Measurements from ENCODE around the gene SLC35F4. TPM values are rescaled to one million over a fixed set of nuclear protein-coding genes. Genes with fewer than 3 reads are reported as not detected.

SLC35F4 gene
- total RNA-seq, 2 experiments from 2014 or later = not detected

- ChIA-PET POLR2A (no interaction called here), CTCF (no interaction called here)
- no peak for DNase-seq
- no peak for ATAC-seq (ENCODE audit: poor library complexity)
- no peaks in the 10 kb centered on the region for H3K4me1 ChIP-seq (ENCODE audit: insufficient read depth, low read length)
- intact Hi-C loops (cut with DNase I, micrococcal nuclease) = no loop called here
- no peak overlapping the region for H3K27ac Mint-ChIP-seq
- H3K36me3 Mint-ChIP-seq (ENCODE audit: low read depth) = no peaks in the 10 kb centered on the region
- H3K27me3 ChIP-seq (ENCODE audit: control insufficient read depth in 1 of 2, insufficient read depth in 2 of 2, low read length in 2 of 2) = no peaks in the 10 kb centered on the region
- no peaks in the 10 kb centered on the region for H3K4me1 Mint-ChIP-seq (ENCODE audit: low read depth)
- H3K4me3 ChIP-seq (ENCODE audit: low read length) = no peak overlapping the region
- TF ChIP-seq CTCF (IDR thresholded peaks at IDR 0.05) = no peak
- H3K9me3 Mint-ChIP-seq = peaks cover 2% of the 10 kb centered on the region
- H3K4me3 Mint-ChIP-seq = no peak overlapping the region
- H3K27me3 Mint-ChIP-seq = no peaks in the 10 kb centered on the region
- H3K27ac ChIP-seq (ENCODE audit: low read depth in 1 of 2, low read length in 2 of 2) = no peak overlapping the region
- H3K36me3 ChIP-seq (ENCODE audit: insufficient read depth, low read length) = no peaks in the 10 kb centered on the region
- no peaks in the 10 kb centered on the region for H3K9me3 ChIP-seq (ENCODE audit: control insufficient read depth in 1 of 2, insufficient read depth in 1 of 2, low read length in 2 of 2)
Measured at GRCh38 chr14:57652769-57653168, 213.1 kb downstream of the SLC35F4 start.

GRCh38 chr14:57641776-57642175, 224.1 kb downstream of the SLC35F4 start:
- Histone ChIP-seq H3K9me3 (ENCODE audit: control insufficient read depth in 1 of 2, insufficient read depth in 1 of 2, low read length in 2 of 2) (no peaks in the 10 kb centered on the region), H3K4me3 (ENCODE audit: low read length) (no peak overlapping the region), H3K36me3 (ENCODE audit: insufficient read depth, low read length) (no peaks in the 10 kb centered on the region), H3K27me3 (ENCODE audit: control insufficient read depth in 1 of 2, insufficient read depth in 2 of 2, low read length in 2 of 2) (no peaks in the 10 kb centered on the region), H3K4me1 (ENCODE audit: insufficient read depth, low read length) (no peaks in the 10 kb centered on the region), H3K27ac (ENCODE audit: low read depth in 1 of 2, low read length in 2 of 2) (no peak overlapping the region)
- no peaks in the 10 kb centered on the region for H3K36me3 Mint-ChIP-seq (ENCODE audit: low read depth)
- no peak overlapping the region for H3K4me3 Mint-ChIP-seq
- no peak for ATAC-seq (ENCODE audit: poor library complexity)
- no peaks in the 10 kb centered on the region for H3K4me1 Mint-ChIP-seq (ENCODE audit: low read depth)
- peaks cover 6% of the 10 kb centered on the region for H3K9me3 Mint-ChIP-seq
- H3K27me3 Mint-ChIP-seq = no peaks in the 10 kb centered on the region
- no peak for TF ChIP-seq CTCF (IDR thresholded peaks at IDR 0.05)
- ChIA-PET POLR2A (no interaction called here), CTCF (no interaction called here)
- no peak for DNase-seq
- intact Hi-C loops (cut with DNase I, micrococcal nuclease) = no loop called here
- H3K27ac Mint-ChIP-seq = no peak overlapping the region

GRCh38 chr14:57640036-57640435, 225.9 kb downstream of the SLC35F4 start:
- intact Hi-C loops (cut with DNase I, micrococcal nuclease) = no loop called here
- H3K9me3 ChIP-seq (ENCODE audit: control insufficient read depth in 1 of 2, insufficient read depth in 1 of 2, low read length in 2 of 2) = no peaks in the 10 kb centered on the region
- no peak for ATAC-seq (ENCODE audit: poor library complexity)
- H3K4me1 Mint-ChIP-seq (ENCODE audit: low read depth) = no peaks in the 10 kb centered on the region
- no peaks in the 10 kb centered on the region for H3K36me3 Mint-ChIP-seq (ENCODE audit: low read depth)
- ChIA-PET CTCF (no interaction called here), POLR2A (no interaction called here)
- no peaks in the 10 kb centered on the region for H3K27me3 Mint-ChIP-seq
- H3K36me3 ChIP-seq (ENCODE audit: insufficient read depth, low read length) = no peaks in the 10 kb centered on the region
- H3K27me3 ChIP-seq (ENCODE audit: control insufficient read depth in 1 of 2, insufficient read depth in 2 of 2, low read length in 2 of 2) = no peaks in the 10 kb centered on the region
- H3K27ac ChIP-seq (ENCODE audit: low read depth in 1 of 2, low read length in 2 of 2) = no peak overlapping the region
- no peaks in the 10 kb centered on the region for H3K9me3 Mint-ChIP-seq
- no peak overlapping the region for H3K4me3 ChIP-seq (ENCODE audit: low read length)
- no peaks in the 10 kb centered on the region for H3K4me1 ChIP-seq (ENCODE audit: insufficient read depth, low read length)
- DNase-seq = no peak
- H3K27ac Mint-ChIP-seq = no peak overlapping the region
- no peak for TF ChIP-seq CTCF (IDR thresholded peaks at IDR 0.05)
- H3K4me3 Mint-ChIP-seq = no peak overlapping the region
